Mesothelial cell of epicardium (in vitro differentiated cells): ENCODE results near the gene TNFRSF14. TPM values are rescaled to one million over a fixed set of nuclear protein-coding genes. Genes with fewer than 3 reads are reported as not detected.
"Not testable (repeated sequence)": the region's sequence is repeated elsewhere in the genome, so short reads cannot be mapped to it uniquely, and the experiment has no call there.

Source experiments
- DNase-seq, 2 experiments: peaks; one replicate each; pipeline ENCODE4 v3.0.0; 2021; ENCODE audit warnings: low spot score in 2 of 2; ENCODE audit not compliant: unreplicated experiment in 2 of 2
- H3K27ac Mint-ChIP-seq: 2 replicates; pipeline ENCODE4 v1.8.0; 2021; ENCODE audit warnings: mixed read lengths
- H3K27me3 Mint-ChIP-seq: 2 replicates; pipeline ENCODE4 v1.8.0; 2021; ENCODE audit warnings: low read depth, mixed read lengths
- H3K36me3 Mint-ChIP-seq: 2 replicates; pipeline ENCODE4 v1.8.0; 2021; ENCODE audit warnings: mixed read lengths
- H3K4me1 Mint-ChIP-seq: 2 replicates; pipeline ENCODE4 v1.8.0; 2021; ENCODE audit warnings: mixed read lengths
- H3K4me3 Mint-ChIP-seq: 2 replicates; pipeline ENCODE4 v1.8.0; 2021; ENCODE audit warnings: mild to moderate bottlenecking, moderate library complexity, mixed read lengths
- H3K9me3 Mint-ChIP-seq: 2 replicates; pipeline ENCODE4 v1.8.0; 2021; ENCODE audit warnings: mixed read lengths
- total RNA-seq: library from RNA; stranded (reverse); gene quantifications from 3 replicates; pipeline ENCODE4 v1.2.1, GENCODE V29; 2021
- TF ChIP-seq, protein P1 (sequence below): fragments of 200-600 bp; sonication (generic); IDR thresholded peaks from one replicate; pipeline ENCODE4 v1.5.0; 2021; ENCODE audit warnings: antibody characterized with exemption; ENCODE audit not compliant: unreplicated experiment

TNFRSF14 gene
- total RNA-seq, 1 donor from 2014 or later = 1.1 TPM

DNA sequence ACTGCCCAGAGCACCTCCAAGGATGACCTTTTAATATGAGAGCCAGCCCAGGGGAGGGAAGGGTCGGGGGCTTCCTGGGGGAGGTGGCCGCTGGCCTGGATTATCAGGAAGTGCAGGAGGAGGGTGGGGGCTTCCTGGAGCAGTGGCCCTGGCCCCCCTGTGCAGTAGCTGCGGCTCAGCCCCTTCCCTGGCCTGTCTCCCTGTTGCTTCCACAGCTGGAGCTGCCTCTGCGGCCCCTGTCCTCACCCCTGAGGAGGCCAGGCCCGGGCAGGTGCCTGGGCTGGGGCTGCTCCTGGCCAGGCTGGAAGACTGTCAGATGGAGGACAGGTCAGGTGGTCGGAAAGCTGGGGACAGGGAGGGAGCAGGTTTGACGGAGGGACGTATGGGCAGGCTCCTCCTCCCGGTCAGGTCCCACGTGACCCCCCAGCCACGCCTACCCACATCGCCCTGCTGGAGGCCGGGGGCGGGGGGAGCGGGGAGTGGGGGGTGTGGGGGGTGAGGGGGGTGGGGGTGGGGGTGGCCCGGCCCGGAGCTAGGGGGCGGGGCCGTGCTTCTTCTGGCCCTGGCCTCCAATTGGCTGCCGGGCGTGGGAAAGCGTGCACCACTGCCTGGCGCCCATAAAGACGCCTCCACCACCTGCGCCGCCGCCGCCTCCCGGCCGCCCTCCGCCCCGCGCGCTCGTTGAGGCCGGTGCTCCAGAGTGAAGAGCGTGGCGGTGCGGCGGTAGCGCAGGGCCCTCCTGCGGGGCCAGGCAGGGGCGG lies 10.2 kb upstream of the TNFRSF14 start:
- DNase-seq = peak; percentile 74 to 84
- H3K36me3 Mint-ChIP-seq = no peaks in the 10 kb centered on the region
- no peaks in the 10 kb centered on the region for H3K9me3 Mint-ChIP-seq
- TF ChIP-seq, protein P1, sequence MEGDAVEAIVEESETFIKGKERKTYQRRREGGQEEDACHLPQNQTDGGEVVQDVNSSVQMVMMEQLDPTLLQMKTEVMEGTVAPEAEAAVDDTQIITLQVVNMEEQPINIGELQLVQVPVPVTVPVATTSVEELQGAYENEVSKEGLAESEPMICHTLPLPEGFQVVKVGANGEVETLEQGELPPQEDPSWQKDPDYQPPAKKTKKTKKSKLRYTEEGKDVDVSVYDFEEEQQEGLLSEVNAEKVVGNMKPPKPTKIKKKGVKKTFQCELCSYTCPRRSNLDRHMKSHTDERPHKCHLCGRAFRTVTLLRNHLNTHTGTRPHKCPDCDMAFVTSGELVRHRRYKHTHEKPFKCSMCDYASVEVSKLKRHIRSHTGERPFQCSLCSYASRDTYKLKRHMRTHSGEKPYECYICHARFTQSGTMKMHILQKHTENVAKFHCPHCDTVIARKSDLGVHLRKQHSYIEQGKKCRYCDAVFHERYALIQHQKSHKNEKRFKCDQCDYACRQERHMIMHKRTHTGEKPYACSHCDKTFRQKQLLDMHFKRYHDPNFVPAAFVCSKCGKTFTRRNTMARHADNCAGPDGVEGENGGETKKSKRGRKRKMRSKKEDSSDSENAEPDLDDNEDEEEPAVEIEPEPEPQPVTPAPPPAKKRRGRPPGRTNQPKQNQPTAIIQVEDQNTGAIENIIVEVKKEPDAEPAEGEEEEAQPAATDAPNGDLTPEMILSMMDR = no peak
- H3K27me3 Mint-ChIP-seq = peaks cover 1% of the 10 kb centered on the region
- H3K4me3 Mint-ChIP-seq = no peak overlapping the region
- H3K4me1 Mint-ChIP-seq = peaks cover 26% of the 10 kb centered on the region
- no peak overlapping the region for H3K27ac Mint-ChIP-seq

- Mint-ChIP-seq H3K27ac (no peak overlapping the region), H3K4me3 (peak overlapping the region; percentile 64), H3K4me1 (peaks cover 22% of the 10 kb centered on the region), H3K9me3 (no peaks in the 10 kb centered on the region), H3K36me3 (no peaks in the 10 kb centered on the region), H3K27me3 (no peaks in the 10 kb centered on the region)
- DNase-seq = no peak
- TF ChIP-seq, protein P1 = no peak
Measured at GRCh38 chr1:2546515-2547209, 9.5 kb upstream of the TNFRSF14 start.

- no peak for DNase-seq
- H3K4me3 Mint-ChIP-seq = peak overlapping the region; percentile 48
- H3K27ac Mint-ChIP-seq = peak overlapping the region; percentile 79
- H3K36me3 Mint-ChIP-seq = no peaks in the 10 kb centered on the region
- no peaks in the 10 kb centered on the region for H3K27me3 Mint-ChIP-seq
- H3K9me3 Mint-ChIP-seq = no peaks in the 10 kb centered on the region
- peaks cover 20% of the 10 kb centered on the region for H3K4me1 Mint-ChIP-seq
- TF ChIP-seq, protein P1 = no peak
Measured at GRCh38 chr1:2547210-2548067, 8.7 kb upstream of the TNFRSF14 start.

GRCh38 chr1:2548068-2548589 lies 8.0 kb upstream of the TNFRSF14 start:
- no peak overlapping the region for H3K27ac Mint-ChIP-seq

DNA sequence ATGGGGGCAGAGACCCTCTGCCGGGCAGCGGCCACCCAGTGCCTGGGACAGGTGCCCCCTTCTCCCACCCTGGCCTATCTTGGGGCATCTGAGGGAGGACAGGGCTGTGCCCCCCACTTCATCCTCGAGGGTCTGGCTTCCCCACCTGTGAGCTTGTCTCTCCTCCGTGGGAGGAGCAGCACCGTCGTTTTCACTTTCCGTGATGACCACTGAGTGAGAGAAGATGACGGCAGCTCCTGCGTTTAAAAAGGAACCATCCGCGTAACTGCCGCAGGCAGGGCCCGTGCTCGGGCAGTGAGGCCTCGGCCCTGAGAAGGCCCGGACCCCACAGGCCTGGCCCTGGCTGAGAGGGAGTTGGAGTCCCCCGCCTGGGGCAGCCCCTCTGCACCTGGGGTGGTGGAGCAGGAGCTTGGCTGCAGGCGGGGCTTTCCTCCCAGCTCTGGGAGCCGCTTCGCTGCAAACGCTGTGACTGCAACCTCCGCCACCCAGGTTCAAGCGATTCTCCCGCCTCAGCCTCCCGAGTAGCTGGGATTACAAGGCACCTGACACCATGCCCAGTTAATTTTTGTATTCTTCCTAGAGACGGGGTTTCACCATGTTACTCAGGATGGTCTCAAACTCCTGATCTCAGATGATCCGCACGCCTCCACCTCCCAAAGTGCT lies 6.7 kb upstream of the TNFRSF14 start:
- peaks cover 14% of the 10 kb centered on the region for H3K4me1 Mint-ChIP-seq
- not testable (repeated sequence) for H3K27me3 Mint-ChIP-seq, H3K36me3 Mint-ChIP-seq, DNase-seq, H3K9me3 Mint-ChIP-seq, H3K27ac Mint-ChIP-seq, H3K4me3 Mint-ChIP-seq

More at GRCh38 chr1:2548068-2548589, 8.0 kb upstream of the TNFRSF14 start:
- no peak overlapping the region for H3K4me3 Mint-ChIP-seq
- peak; percentile 73 to 88 for DNase-seq
- peaks cover 20% of the 10 kb centered on the region for H3K4me1 Mint-ChIP-seq
- TF ChIP-seq, protein P1 = peak; percentile 91
- no peaks in the 10 kb centered on the region for H3K27me3 Mint-ChIP-seq
- no peaks in the 10 kb centered on the region for H3K36me3 Mint-ChIP-seq
- no peaks in the 10 kb centered on the region for H3K9me3 Mint-ChIP-seq

DNA sequence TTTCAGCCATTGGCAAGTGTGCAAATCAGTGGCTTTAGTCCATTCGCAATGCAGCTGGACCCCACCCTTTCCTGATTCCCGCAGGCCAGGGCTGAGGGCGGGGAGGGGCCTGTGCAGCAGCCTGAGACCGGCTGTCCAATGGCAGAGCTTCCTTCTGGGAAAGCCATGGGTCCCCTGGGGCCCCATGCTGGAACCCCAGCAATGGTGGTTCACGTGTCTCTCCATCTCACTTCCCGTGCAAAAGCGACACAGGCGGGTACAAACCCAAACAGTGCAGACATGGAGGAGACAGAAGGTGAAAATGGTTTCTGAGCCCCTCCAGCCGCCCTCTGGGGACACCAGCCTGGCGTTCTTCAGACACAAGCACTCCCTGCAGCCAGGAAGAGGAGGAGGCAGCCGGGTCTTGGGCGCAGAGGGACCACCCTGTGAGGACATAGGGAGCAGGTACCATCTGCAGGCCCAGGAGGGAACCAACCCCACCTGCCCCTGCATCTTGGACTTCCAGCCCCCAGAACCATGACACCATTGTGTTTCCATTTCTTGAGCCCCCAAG lies 5.8 kb upstream of the TNFRSF14 start:
- not testable (repeated sequence) for DNase-seq, H3K27me3 Mint-ChIP-seq, H3K4me3 Mint-ChIP-seq, H3K4me1 Mint-ChIP-seq, H3K27ac Mint-ChIP-seq, H3K9me3 Mint-ChIP-seq, H3K36me3 Mint-ChIP-seq

GRCh38 chr1:2551544-2551943 lies 4.6 kb upstream of the TNFRSF14 start:
- H3K27ac Mint-ChIP-seq, DNase-seq, H3K36me3 Mint-ChIP-seq, H3K4me3 Mint-ChIP-seq, H3K4me1 Mint-ChIP-seq, H3K9me3 Mint-ChIP-seq, H3K27me3 Mint-ChIP-seq: not testable (repeated sequence)
